CD1c-positive myeloid dendritic cell (primary cell): ENCODE data around the gene CASKIN1.

Experiments used
- DNase-seq: peaks from one replicate; pipeline ENCODE4 v3.0.0-alpha.2; 2016; ENCODE audit errors: extremely low spot score

The CASKIN1 gene

GRCh38 chr16:2158262-2158638, 38.2 kb downstream of the CASKIN1 start:
- no peak for DNase-seq

DNA sequence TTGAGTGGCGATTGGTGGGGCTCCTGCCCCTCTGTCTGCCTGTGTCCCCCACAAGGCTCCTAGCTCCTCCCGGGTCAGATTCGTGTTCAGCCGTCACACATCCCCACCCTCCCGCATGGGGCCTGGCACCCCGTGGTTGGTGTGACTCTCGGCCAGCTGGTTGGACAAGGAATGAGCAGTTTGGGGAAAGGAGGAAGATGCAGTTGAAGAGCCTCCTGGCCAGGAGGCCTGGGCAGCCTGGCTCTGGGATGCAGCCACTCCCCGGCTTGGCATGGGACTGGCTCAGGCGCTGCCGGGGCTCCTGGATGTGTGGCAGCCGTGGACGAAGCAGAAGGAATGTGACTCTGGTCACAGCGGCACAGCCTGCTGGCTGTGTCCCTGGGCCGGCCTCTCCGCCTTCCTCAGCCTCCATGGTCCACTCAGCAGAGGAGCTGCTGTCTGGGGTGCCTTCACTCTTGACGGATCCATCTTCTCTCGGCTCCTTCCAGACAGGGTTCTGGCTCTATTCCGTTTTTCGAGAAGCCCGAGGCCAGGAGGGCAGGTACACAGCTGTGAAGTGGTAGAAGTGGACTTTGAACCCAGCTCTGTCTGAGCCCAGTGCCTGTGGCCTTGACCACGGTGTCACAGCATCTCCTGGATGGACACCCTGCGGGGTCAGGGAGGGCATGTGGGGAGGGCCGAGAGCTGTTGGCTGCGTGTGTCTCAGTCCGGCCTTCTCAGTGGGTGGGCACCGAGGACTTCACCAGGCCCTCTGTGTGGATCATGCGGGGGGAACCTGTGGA, 38.7 kb downstream of the CASKIN1 start:
- DNase-seq: no peak

- no peak for DNase-seq
Measured at GRCh38 chr16:2156849-2157224, 39.6 kb downstream of the CASKIN1 start.

DNA sequence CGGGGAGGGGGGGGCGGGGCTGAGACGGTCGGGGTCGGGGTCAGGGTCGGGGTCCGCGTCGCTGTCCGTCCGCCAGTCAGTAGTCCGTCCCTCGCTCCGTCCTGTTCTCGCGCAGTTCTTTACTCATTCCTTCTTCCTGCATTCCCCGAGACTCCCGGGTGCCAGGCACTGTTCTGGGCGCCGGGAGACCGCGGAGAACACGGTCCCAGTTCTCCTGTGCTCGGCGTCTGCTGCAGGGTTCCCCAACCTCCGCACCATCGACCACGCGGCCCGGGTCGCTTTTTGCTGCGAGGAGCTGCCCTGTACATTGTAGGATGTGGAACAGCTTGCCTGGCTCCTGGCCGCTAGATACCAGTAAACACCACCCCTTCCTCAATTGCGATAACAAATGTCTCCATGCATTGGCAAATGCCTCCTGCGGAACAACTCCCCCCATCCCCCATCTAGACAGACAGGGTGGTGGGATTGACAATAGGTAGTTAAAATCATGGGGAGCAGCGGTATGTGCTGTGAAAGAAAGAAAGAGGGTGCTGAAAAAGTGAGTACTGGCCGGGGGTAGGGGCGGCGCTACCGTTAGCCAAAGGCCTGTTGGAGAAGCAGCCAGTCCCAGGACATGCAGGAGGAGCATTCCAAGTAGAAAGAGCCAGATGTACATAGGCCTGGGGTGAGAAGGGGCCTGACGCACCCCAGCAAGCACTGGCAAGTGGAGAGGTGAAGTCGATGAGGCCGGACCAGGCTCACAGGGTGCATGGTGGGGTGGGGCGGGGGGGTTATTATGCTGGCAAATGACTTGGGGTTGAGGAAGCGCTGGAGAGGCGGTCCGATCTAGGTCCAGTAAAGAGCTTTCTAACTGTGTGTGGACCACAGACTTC, 40.2 kb downstream of the CASKIN1 start:
- peak; percentile 32 for DNase-seq

GRCh38 chr16:2155091-2155950, 41.1 kb downstream of the CASKIN1 start, which contains the start of gene TRAF7:
Gene TRAF7, plus strand, starts transcription at chr16:2155782. Its CDS starts 8,139 bp downstream, at chr16:2163921.
- DNase-seq: peak; percentile 100

DNA sequence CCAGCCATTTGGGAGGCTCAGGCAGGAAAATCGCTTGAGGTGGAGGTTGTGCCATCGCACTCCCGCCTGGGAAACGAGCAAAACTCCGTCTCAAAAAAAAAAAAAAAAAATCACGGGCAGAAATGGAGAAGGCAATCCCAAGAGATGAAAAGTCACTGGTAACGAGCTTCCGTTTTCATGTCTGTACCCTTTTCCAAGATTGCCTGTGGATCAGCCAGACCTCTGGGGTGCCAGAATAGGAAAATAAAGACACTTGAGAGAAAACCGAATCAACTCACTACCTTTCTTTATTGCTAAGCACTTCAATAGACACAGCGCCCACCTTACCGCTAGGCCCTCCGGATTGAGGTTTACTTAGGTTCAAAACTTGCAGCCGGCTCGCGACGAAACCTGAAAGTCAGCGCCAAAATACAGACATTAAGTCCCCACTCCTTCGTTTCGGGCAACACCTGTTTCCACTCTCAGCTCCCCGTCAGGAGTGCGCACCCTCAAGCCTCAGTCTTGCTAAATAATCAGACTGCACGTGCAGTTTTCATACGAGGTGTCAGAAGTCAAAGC, 41.8 kb downstream of the CASKIN1 start:
- no peak for DNase-seq

GRCh38 chr16:2152695-2153506, 43.5 kb downstream of the CASKIN1 start:
- no peak for DNase-seq

DNA sequence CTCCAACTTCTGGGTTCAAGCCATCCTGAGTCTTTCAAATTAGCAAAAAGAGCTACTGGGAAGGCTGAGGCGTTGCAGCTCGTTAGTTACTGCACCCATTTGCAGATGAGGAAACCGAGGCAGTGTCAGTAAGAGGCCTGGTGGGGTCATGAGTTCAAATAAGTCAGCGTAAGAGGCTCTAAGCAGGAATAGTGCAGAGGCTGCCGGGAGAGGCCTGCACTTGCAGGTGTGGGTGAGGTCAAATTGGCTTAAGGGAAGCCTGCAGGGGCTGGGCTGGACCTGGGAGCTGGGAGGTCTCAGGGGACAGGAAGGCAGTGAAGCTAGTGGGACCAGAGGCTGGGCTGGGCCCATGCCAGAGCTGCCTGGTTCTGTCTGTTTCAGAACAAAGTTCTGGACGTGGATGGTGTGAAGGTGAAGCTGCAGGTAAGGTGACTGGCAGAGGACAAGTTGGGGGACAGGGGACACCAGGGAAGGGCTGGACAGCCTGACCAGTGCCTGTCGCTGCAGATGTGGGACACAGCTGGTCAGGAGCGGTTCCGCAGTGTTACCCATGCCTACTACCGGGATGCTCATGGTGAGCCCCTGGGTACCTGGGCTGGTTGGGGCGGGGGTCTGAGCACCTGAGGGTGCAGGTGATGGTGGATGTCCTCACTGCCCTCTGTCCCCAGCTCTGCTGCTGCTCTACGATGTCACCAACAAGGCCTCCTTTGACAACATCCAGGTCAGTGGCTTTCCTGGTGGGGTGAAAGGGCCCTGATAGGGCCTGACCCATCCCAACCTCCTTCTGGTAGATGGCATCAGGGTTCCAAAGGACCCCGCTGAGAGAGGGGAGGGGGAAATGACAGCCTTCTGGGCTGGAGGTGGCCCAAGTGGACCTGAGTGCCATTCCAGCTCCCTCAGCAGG, 45.0 kb downstream of the CASKIN1 start:
- DNase-seq: no peak

DNA sequence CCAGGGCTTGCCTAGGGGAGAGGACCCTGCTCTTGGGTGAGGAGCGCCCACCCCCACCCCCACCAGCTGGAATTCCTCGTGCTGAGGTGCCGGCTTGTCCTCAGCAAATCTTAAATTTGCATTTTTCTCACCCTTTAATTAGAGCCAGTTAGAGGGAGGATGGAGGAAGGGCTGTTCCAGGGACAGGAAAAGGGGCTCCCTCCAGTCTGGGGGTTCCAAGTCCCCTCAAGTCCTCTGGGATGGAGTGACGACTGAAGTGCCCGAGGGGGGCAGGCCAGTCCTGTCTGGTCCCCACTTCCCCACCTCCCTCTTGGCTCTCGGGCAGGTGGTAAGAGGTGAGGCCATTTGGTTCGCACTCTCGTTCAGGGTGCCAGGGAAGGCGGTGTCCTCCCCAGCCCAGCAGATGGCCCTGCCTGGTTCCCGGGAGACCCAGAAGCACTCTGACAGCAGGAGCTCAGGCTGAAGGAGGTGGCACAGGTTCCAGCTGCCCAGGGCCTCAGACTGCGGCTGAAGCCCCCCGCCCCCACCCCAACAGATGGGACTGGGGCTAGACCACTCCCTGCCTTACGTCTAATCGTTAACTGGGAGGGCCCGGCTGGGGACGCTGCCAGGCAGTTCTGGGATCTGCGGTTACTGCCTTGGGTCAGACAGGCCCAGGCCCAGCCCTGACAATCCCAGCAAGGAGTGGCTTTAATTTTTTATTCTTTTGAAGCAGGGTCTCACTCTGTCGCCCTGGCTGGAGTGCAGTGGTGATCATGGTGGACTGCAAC, 45.8 kb downstream of the CASKIN1 start:
- no peak for DNase-seq

GRCh38 chr16:2149630-2150417, 46.6 kb downstream of the CASKIN1 start:
- no peak for DNase-seq

- no peak for DNase-seq
Measured at GRCh38 chr16:2148714-2149629, 47.4 kb downstream of the CASKIN1 start.

DNA sequence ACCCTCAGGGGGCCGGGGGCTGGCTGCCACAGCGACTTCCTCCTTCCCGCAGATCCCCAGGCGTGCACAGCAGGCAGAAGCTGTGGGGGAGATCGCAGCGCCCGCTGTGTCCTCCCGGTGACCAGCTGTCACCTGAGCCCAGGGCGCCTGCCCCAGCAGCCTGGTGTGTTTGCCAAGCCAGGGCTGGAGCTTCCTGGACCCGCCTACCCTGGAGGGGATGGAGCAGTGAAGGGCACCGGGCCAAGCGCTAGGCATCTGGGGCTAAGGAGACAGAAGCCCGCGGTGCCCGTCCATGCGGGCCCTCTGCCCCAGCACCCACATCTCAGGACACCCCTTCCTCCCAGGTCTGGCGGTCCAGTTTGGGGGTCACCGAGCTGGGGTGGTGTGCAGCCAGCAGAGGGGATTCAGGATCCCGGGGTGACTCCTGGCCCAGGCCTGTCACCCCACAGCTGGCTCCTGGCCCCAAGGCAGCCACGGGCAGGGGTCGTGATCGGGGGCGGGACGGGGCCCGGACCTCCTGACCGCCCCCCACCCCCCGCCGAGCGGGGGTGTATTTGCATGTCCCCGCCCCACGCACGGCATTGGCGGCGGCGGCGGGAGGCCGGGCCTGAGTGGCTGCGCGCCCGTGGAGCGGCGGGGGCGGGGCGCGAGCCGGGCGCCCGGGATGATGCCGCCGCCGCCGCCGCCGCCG, 48.3 kb downstream of the CASKIN1 start, which contains the start of gene RAB26:
Gene RAB26, plus strand, starts transcription at position 645 of the 691 bp plus-strand sequence. CDS start 159 bp downstream, outside the sequence.
- DNase-seq: peak; percentile 58

- no peak for DNase-seq
Measured at GRCh38 chr16:2147378-2147777, 49.0 kb downstream of the CASKIN1 start.

DNA sequence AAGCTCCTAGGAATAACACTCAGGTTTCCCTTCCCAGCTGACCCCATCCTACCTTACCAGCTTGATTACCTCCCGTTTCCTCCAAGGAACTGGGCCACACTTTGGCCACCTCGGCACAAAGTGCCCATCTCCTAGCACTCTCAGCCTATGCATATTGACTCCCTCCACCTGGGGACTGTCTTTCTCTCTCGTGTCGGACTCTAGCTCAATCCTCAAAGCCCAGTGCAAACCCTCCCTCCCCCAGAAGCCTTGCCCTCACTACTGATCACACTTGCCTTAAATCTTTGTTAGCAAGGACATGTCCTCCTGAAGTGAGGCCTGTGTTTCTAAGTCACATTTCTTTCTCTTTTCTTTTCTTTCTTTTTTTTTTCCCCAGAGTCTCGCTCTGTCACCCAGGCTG, 50.6 kb downstream of the CASKIN1 start:
- DNase-seq: no peak

- no peak for DNase-seq
Measured at GRCh38 chr16:2143878-2144485, 52.4 kb downstream of the CASKIN1 start.
